HG03521 (cell line): Measurements from ENCODE around the gene IL34.
"Not testable (repeated sequence)": the region's sequence is repeated elsewhere in the genome, so short reads cannot be mapped to it uniquely, and the experiment has no call there.

Experiments used
- ATAC-seq: cut with Tn5 transposase; IDR thresholded peaks from one replicate; pipeline ENCODE4 v1.9.1; 2021; ENCODE audit warnings: mild to moderate bottlenecking, moderate library complexity; ENCODE audit not compliant: unreplicated experiment

Gene IL34

GRCh38 chr16:70656712-70657263 is 10.4 kb downstream of the IL34 start:
- no peak for ATAC-seq

GRCh38 chr16:70657956-70658355 is 11.6 kb downstream of the IL34 start:
- ATAC-seq = no peak

DNA sequence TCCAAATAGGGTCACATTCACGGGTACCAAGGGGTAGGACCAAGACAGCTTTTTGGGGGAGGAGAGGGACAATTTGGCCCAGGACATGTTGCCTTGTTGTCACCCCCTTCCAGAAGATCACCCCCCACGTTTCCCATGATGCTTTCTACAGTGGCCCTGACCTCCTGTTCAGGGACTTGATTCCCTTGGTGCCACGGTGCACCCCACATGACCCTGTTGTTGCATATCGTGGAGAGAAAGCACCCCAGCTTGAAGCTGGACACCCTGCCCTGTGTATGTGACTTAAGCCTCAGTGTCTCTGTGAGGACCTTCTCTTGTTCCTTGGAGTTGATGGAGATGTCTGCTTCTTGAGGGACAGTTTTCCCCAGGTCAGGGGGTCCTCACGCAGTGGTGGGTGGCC is 12.6 kb downstream of the IL34 start:
- no peak for ATAC-seq

- ATAC-seq = no peak
Measured at GRCh38 chr16:70659546-70659945, 13.2 kb downstream of the IL34 start.

DNA sequence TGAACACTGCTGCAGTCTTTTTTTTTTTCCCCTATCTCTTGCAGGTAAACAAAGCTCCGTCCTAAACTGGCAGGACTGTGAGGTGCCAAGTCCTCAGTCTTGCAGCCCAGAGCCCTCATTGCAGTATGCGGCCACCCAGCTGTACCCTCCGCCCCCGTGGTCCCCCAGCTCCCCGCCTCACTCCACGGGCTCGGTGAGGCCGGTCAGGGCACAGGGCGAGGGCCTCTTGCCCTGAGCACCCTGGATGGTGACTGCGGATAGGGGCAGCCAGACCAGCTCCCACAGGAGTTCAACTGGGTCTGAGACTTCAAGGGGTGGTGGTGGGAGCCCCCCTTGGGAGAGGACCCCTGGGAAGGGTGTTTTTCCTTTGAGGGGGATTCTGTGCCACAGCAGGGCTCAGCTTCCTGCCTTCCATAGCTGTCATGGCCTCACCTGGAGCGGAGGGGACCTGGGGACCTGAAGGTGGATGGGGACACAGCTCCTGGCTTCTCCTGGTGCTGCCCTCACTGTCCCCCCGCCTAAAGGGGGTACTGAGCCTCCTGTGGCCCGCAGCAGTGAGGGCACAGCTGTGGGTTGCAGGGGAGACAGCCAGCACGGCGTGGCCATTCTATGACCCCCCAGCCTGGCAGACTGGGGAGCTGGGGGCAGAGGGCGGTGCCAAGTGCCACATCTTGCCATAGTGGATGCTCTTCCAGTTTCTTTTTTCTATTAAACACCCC is 13.8 kb downstream of the IL34 start:
- no peak for ATAC-seq

- ATAC-seq = no peak
Measured at GRCh38 chr16:70660672-70661350, 14.5 kb downstream of the IL34 start.

DNA sequence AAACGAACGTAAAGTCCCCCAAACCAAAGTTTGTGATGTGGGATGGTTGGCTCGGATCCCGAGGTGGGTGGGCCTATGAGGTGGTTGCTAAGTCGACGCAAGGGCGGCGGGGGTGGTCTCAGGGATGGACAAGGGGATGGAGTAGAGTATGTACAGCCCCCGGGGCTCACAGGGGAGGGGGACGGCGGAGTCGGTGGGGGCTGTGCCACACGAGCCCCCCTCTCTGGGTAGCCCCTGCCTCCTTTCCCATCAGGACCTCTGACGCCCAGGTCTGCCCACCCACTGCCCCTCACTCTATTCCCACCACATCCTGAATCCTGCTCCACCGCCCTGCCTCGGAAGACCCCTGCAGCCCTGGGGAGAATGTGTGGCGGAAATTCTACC is 15.2 kb downstream of the IL34 start:
- ATAC-seq = no peak

GRCh38 chr16:70661918-70662641 is 15.7 kb downstream of the IL34 start:
- ATAC-seq = no peak

DNA sequence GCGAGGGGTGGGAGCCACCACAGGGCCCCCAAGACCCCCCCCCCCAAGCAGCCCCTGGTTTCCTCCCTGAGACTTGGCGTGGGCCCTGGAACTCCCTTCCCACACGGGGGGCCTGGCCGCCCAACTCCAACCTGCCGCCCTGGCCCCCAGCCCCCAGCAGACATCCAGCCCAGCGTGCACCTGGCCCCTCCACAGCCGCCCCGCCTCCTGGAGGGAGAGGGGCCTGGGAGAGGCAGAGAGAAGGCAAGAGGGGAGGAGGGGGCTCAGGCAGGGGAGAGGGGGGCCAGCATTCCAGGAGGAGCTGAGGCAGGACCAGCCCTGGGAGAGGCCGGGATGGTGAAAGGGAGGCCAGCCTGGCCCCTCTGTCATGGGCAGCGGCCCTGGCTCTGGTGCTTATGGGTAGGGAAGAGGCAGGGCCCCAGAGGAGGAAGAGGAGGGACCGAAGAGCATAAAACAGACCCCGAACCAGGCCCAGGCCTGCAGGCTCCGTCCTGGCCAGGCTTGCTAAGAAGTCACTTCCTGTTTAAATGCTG is 16.7 kb downstream of the IL34 start:
- no peak for ATAC-seq

- no peak for ATAC-seq
Measured at GRCh38 chr16:70663524-70664324, 17.4 kb downstream of the IL34 start.

GRCh38 chr16:70664325-70665112 is 18.2 kb downstream of the IL34 start:
- ATAC-seq = no peak

DNA sequence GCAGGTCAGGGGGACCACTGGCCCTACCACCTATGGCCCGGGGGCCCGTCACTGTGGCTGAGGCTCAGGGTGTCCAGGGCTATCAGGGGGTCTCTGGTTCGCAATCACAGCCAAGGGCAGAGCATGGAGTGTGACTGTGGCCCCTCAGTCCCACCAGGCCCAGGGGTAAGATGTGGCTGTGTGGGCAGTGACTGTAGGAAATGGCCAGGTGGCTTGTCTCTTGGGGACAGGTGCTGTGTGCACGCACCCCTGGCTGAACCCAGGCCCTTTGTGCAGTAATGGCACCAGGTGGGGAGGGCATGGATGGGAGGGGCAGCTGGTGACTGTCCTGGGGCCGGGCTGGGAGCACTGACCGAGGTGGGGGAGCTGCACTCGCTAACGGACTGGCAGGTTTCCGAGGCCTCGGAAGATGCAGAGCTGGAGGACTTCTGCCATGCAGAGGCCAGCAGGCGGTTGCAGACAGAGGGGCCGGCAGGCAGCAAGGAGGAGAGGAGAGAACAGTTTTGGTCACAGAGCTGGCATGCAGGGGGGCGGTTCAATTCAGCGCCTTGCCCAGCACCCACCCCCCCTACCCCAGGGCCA is 18.8 kb downstream of the IL34 start:
- ATAC-seq = no peak

DNA sequence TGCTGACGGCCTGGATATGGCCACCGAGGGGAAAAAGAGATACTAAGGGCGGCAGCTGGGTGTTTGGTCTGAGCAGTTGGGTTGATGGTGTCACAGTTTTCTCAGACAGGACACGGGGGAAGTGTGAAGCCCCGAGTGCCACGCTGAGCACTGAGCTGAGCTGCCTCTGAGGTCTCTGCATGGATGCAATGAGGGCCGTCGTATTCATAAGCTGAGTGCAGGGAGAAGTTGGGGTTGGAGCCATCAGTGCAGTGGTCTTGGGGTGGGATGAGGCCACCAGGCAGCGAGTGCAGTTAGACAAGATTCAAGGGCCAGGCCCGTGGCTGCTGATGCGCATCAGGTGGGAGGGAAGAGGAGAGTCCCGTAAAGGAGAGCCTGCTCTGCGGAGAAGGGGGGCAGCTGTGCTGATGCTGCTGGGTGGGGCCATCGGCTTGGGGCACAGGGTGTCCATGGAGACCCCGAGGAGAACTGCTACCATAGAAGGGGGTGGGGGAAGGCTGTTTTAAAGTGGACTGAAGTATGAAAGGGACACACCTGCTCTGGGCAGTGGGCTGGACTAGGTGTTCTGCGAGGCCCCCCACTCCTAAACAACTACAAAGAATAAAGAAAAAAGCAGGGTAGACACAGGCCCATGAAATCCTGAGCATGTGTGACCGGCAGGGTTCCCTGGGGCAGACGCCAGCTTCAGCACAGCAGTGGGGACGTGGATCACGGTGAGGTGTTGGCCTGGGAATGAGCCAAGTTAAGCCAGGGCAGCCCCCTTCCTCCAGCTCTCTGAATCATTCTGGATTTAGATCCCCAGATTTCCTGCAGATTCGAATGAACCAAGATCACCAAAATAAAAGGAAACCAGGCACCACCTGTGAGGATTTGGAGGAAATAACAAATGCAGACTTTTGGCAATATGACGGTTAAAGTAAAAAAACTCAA is 19.7 kb downstream of the IL34 start:
- ATAC-seq = no peak

DNA sequence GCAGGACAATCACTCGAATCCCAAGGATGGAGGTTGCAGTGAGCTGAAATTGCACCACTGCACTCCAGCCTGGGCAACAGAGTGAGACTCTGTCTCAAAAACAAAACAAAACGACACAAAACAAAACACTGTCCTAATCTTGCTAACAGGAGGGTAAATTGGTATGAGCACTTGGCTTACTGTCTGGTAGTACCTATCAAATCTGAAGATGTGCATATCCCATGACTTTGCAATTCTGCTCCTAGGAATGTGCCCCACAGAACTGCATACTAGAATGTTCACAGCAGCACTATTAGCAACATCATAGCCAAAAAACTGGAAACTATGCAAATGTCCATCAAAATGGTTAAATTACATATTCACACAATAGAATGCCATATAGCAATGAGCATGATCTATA is 23.8 kb downstream of the IL34 start:
- ATAC-seq = no peak

DNA sequence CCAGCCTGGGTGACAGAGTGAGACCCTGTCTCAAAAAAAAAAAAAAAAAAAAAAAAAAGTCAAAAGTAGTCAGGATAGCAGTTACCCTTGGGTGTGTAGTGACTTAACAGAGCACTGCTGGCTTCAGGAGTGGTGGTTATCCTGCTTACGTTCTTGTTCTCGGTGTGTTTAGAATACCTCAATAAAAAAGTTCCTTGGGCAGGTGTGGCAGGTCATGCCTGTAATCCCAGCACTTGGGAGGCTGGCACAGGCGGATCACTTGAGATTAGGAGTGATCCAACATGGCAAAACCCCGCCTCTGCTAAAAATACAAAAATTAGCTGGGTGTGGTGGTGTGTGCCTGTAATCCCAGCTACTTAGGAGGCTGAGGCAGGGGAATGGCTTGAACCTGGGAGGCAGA is 24.6 kb downstream of the IL34 start:
- not testable (repeated sequence) for ATAC-seq

DNA sequence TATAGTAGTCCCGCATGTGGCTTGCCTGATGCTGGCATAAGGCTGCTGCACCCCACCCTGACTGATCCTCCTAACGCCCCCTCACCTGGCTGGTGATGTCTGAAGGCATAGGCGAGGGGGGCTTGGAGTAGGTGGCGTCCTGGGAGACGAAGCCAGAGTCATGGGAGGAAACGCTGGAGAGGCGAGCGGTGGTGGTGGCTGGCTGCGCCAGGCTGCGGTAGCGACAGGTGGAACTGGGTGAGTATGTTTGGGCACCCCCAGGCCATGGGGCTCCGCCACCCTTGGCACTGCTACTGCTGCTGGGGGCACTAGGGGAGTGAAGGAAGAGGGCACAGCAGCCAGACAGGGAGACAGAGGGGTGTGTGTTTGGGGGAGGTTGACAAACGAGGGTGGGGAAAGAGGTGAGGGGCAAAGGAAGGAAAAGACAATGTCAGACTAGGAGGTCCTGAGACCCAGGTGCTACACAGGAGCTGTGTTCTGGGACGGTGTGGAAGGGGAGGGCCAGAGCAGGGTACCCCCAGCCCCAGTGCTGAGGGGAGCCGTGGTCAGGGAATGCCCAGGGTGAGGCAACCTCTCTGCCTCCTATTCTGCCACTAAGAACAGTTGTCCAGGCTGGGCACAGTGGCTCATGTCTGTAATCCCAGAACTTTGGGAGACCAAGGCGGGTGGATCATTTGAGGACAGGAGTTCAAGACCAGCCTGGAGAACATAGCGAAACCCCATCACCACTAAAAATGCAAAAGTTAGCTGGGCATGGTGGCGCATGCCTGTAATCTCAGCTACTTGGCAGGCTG is 28.1 kb downstream of the IL34 start:
- ATAC-seq = no peak

DNA sequence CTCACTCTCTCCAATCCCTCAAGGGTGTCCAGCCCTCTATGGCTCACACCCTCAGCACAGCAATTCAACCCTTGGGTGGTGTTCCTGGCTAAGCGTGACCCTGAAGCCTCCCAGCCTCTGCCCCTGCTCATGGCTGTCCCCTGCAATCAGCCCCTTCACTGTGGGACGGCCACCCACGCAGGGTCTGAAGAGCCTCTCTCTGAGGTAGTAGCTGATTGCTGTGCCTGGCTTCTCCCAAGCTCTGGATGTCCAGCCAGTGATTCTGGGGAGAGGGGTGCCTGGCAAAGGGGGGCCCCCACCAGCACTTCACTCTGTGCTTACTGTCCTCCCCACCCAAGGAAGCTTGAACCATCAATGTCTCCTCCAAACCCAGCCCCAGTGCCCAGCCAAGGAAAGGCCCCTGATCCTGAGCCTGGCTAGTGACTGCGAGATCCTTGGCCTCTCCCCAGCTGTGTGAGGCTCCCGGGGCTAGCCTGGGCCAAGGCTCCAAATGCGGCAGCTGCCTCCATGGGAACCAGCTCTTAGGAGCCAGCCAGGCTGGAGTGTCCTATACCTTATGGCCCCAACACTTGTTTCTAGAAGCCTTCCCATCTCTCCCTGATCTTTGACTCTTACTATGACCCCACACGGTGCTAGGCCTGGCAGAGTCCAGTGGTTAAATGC is 29.6 kb downstream of the IL34 start:
- no peak for ATAC-seq
